Measurements from ENCODE around the gene CLEC6A.
"Not testable (repeated sequence)": the region's sequence is repeated elsewhere in the genome, so short reads cannot be mapped to it uniquely, and the experiment has no call there.

CLEC6A gene

DNA sequence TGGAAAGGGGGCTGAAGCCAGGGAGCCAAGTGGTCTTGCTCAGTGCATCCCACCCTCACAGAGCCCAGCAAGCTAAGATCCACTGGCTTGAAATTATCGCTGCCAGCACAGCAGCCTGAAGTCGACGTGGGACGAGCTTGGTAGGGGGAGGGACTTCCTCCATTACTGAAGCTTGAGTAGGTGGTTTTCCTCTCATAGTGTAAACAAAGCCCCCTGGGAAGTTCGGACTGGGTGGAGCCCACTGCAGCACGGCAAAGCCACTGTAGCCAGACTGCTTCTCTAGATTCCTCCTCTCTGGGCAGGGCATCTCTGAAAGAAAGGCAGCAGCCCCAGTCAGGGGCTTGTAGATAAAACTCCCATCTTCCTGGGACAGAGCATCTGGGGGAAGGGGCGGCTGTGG is 40.3 kb downstream of the CLEC6A start:
- not testable (repeated sequence) for DNase-seq

DNA sequence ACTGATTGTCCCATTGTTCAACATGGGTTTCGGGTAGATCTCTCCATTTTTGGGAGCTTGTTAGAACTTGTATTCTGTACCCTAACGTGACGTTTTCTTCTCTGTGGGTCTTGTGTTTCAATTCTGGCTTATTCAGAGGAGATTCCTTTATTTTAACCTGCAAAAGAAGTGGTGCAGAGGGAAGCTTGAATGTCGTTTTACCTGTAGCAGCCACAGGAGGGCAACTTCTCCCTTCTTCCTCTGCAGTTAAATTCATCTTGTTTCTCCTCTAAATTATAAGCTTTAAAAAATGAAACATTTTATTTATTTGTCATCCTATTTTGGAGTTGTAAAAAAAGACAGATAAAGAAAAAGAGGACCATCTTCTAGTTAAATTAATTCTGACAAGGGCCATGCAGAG is 43.9 kb downstream of the CLEC6A start:
- no peak for DNase-seq

DNA sequence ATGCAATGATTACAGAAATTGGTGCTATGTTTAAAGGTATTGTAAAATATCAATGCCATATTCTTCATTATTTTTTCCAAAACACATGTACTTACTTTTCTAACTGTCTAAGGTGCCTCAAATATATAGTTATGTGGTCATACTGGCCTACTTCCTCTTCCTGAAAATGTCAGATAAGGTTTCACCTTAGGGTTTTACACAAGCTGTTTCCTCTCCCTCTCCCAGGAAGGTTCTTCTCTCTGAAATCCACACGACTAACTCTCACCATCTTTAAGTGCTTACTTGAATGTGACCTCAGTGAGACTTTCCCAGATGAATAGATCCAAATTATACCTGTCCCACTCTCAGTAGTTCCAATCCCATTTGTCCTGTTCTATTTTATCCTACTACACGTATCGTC is 46.0 kb downstream of the CLEC6A start:
- DNase-seq = no peak

DNA sequence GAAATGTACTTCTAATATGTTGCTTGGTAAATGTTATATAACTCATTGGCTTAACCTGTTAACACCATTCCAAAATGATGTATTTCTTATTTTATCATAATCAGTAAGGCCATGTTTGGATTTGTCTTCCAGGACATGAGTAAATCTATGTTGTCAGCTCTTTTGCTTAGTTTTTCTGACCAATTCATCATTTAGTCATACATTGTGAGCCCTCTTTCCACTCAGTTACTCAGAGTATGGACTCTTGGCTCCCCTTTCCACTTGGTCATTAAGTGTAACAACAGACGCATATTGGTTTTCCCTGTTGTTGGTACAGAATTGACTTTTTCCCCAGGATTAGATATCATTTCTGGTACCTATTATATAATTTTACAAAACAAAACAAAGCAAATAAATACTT is 48.6 kb downstream of the CLEC6A start:
- DNase-seq = no peak

DNA sequence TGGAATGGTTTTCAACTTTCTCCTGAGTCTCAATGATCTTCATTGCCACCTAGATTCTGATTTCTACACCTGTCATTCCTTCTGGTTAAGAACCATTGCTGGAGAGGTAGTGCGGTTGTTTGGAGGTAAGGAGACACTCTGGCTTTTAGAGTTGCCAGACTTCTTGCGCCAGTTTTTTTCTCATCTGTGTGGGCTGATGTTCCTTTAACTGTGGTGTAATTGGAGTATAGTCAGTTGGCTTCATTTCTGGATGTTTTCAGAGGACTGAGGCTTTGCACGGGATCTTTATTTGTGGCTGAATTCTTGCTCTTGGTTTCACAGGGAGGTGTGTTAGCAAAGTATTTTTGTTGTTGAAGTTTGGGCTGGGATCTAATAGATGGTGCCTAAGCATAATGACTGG is 51.8 kb downstream of the CLEC6A start:
- no peak for DNase-seq

DNA sequence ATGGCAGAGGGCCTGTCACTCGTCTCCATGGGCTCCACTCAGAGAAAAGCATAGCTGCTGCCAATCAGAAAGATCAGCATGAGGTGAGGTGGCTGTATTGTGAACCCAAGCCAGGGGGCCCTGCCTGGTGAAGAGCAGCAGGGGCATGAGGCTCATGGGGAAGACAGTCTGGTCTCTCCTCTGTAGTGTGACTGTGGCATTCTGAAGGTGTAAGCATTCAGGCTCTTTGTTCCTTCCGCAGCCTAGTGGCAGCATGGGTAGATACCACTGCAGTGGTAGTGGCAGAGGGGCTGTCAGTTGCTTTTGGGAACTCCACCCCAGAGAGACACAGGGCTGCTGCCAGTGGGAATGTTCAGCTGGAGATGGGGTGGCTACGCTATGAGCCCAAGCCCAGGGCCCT is 52.5 kb downstream of the CLEC6A start:
- no peak for DNase-seq

DNA sequence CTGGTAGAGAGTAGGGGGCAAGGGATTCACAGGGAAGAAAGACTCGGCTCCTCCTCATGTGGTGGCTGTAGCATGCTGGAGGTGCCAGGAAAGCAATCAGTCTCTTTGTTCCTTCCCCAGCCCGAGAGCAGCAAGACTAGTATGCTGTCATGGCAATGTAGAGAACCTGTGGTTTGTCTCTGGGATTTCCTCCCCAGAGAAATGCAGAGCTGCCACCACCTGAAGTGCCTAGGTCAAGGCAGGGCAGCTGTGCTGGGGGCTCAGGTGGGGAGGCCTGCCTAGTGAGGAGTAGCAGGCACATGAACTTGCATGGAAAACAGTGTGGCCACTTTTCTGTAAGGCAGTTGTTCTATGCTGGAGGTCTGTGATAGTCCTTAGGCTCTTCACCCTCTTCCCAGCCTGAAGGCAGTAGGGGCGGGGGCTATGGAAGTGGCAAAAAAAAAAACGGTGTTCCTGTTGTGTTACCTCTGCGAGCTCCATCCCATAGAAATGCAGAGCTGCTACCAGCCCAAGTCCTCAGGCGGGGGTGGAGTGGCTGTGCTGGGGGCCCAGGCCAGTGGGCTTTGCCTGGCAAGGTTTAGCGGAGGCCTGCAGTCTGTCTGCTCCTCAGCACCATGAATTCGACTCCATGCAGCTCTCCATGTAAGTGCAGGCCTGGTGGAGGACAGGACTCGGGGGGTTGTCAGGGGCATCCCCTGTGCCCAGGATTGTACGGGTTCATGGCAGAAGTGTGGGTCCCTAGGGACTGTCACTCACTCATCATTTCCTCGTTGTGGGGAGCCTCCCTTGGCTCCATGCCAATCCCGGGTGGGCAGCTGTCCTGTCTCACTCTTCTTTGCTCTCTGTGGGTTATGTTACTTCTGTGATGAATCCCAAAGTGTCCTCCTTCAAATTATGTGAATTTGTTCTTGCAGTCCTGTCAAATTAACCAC is 53.4 kb downstream of the CLEC6A start:
- DNase-seq = no peak

DNA sequence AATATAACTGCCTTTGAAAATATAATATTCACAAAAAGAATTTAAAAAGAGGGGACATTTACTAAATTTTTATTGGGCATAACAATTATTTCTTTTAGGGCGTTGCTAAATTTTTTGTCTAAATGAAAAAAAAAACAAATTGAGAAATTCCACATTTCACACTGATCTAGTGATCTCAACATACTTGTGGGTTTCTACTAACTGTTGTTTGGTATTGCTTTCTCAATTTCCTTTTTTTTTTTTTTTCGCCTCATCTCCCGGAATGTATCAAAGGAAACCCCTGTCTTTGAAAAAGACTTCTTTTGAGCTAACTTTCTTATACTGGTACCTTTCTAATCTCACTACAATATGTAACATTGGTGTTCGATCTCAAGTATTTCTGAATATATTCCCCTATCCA is 57.5 kb downstream of the CLEC6A start, which contains the start of gene CLEC4D:
CLEC4D (plus strand) TSS at position 248 of the 400 bp plus-strand sequence. CDS start 230 bp downstream, outside the sequence.
- DNase-seq = no peak

DNA sequence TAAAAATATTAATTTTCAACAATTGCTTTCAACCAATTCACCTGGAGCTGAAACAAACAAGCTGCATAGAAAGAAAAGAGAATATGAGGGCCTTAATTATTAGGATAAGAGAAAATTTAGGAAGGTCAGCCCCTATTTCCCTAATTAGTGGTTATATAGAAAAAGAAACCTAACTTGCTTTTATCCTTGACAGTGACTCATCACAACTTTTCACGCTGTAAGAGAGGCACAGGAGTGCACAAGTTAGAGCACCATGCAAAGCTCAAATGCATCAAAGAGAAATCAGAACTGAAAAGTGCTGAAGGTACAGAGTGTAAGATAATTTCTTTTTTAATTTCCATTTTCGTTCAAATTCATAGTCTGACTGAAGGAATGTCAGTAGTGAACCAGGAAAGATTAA is 62.2 kb downstream of the CLEC6A start:
- DNase-seq = no peak

DNA sequence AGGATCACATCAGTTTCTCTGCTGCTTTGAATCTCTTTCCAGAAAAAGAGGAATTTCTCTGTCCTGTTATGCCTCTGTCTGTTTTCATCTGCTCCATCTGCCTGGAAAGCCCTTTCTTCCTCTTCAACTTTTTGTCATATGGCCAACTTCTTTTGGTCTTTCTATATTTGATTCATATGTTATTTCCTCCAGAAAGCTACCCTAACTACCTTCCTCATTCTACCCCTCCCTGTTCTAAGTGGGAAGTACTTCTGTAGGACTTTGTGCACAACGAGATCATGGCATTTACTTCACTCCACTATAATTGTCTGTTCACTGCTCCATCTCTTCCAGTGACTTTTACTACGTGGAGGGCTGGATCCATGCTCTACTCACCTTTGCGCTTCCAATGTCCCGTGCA is 63.4 kb downstream of the CLEC6A start:
- DNase-seq = no peak

DNA sequence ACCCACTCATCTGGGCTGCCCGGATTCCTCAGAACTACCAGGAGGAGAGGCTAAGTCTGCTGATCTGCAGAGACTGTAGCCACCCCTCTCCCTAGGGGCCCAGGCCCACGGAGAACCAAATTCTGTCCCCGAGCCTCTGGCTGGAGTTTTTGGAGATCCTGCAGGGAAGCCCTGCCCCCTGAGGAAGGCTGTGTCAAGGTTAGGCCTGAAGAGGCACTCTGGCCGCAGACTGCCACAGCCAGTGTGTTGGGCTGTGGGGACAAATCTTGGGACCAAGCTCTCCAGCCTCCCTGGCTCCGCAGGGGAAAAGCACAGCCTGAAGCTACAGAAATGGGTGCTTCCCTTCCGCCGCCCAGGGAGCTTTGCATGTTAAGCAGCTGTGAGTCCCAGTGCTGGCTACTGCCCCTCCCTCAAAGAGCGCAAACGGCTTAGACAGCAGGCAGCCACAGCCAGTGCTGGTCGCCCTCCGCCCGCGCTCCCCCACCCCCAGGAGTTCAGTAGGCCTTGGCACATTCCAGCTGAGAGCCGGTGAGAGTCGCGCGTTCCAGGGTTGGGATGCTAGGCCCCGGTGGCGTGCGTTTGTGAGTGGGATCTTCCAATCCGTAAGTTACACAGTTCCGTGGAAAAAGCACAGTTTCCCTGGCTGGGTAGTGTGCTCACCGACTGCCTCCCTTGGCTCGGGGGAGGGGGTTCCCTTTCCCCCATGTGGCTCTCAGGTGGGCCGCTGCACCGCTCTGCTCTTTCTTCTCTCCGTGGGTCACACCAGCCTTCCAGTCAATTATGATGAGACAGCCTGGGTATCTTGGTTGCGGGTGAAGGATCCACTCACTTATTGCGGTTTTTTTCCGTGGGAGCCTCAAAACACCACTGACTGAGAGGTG is 71.7 kb downstream of the CLEC6A start:
- DNase-seq = no peak
